ENCODE data around the gene SHROOM3. TPM values are rescaled to one million over a fixed set of nuclear protein-coding genes. Genes with fewer than 3 reads are reported as not detected.

Gene SHROOM3
- not detected for total RNA-seq
- polyA plus RNA-seq (2013, experiment 1 of 2): not detected
- 0.61 TPM for polyA plus RNA-seq (2013, experiment 2 of 2)
- total RNA-seq: 0 to 0.31 (median 0) reads per million in 172 experiments

DNA sequence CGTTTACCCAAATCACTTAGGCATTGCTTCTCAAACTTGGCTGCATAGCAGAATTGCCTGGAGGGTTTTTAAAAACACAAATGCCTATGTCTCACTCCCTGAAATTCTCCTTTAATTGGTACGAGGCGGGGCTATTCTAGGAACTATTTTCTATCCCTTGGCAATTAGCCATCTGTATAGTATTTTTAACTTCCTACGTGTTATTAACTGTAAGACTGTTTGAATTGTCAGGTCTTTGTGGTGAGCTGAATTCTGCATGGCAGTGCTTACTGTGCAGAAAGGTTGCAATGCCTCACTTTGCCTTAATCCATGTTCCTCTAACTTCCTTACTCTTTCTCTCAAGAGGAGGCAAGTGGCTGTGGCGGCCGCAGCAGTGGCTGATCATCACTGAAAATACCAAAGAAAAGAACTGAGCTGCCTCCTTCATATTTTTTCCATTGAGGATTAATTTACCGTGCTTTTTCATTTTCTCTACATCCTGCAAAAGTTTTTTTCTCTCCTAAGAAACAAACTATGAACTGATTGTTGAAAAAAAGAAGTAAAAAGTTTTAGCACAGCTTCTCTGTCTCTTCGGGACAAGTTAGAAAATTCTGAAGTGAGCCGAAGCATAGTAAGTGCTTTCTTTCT is at the start of gene SHROOM3:
Gene SHROOM3 (plus strand): TSS at position 329 of the 627 bp plus-strand sequence. CDS start 824 bp downstream, outside the sequence.
- no peak within 1 kb of the TSS for H3K4me3 ChIP-seq (ENCODE audit: low read length)

DNA sequence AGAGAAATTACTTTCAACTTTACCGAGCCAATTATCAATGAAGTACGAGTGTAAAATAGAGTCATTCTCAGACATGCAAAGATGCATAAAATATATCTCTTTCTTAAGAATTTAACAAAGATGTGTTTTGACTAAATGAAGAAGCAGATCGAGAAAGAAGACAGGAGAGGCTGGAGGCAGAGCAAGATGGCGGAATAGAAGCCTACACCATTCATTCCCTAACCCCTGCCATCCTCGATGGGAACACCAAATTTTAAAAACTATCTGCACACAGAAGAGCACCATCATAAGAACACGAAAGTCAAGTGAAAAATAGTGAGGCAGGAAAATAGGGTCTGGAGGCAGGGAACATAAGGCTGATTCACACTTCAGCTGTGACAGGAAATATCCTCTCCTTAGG is 49.1 kb upstream of the SHROOM3 start:
- H3K36me3 ChIP-seq (ENCODE audit: insufficient read depth, low read length): no peaks in the 10 kb centered on the region
- H3K27me3 ChIP-seq (ENCODE audit: control insufficient read depth in 1 of 2, insufficient read depth in 2 of 2, low read length in 2 of 2): no peaks in the 10 kb centered on the region
- intact Hi-C loops (cut with DNase I, micrococcal nuclease): no loop called here
- ATAC-seq (ENCODE audit: poor library complexity): no peak
- Mint-ChIP-seq H3K4me1 (ENCODE audit: low read depth) (no peaks in the 10 kb centered on the region), H3K4me3 (no peak overlapping the region), H3K27ac (no peak overlapping the region), H3K27me3 (peaks cover 41% of the 10 kb centered on the region), H3K9me3 (peaks cover 13% of the 10 kb centered on the region), H3K36me3 (ENCODE audit: low read depth) (no peaks in the 10 kb centered on the region)
- no peaks in the 10 kb centered on the region for H3K4me1 ChIP-seq (ENCODE audit: insufficient read depth, low read length)
- H3K4me3 ChIP-seq (ENCODE audit: low read length): no peak overlapping the region
- peaks cover 0 to 8% of the 10 kb centered on the region in 2 experiments for H3K9me3 ChIP-seq (ENCODE audit: control insufficient read depth in 1 of 2, insufficient read depth in 1 of 2, low read length in 2 of 2)
- TF ChIP-seq, protein P1, sequence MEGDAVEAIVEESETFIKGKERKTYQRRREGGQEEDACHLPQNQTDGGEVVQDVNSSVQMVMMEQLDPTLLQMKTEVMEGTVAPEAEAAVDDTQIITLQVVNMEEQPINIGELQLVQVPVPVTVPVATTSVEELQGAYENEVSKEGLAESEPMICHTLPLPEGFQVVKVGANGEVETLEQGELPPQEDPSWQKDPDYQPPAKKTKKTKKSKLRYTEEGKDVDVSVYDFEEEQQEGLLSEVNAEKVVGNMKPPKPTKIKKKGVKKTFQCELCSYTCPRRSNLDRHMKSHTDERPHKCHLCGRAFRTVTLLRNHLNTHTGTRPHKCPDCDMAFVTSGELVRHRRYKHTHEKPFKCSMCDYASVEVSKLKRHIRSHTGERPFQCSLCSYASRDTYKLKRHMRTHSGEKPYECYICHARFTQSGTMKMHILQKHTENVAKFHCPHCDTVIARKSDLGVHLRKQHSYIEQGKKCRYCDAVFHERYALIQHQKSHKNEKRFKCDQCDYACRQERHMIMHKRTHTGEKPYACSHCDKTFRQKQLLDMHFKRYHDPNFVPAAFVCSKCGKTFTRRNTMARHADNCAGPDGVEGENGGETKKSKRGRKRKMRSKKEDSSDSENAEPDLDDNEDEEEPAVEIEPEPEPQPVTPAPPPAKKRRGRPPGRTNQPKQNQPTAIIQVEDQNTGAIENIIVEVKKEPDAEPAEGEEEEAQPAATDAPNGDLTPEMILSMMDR (IDR thresholded peaks at IDR 0.05): no peak
- ChIA-PET CTCF (no interaction called here), POLR2A (no interaction called here)
- DNase-seq: no peak
- no peak overlapping the region for H3K27ac ChIP-seq (ENCODE audit: low read depth in 1 of 2, low read length in 2 of 2)

More for the DNA sequence above, at the start of gene SHROOM3:
- Histone ChIP-seq H3K4me1 (ENCODE audit: insufficient read depth, low read length) (peaks cover 3% of the 10 kb centered on the region), H3K9me3 (ENCODE audit: control insufficient read depth in 1 of 2, insufficient read depth in 1 of 2, low read length in 2 of 2) (no peaks in the 10 kb centered on the region), H3K27ac (ENCODE audit: low read depth in 1 of 2, low read length in 2 of 2) (no peak within 1 kb of the TSS), H3K27me3 (ENCODE audit: control insufficient read depth in 1 of 2, insufficient read depth in 2 of 2, low read length in 2 of 2) (peaks cover 2 to 25% of the 10 kb centered on the region in 2 experiments), H3K36me3 (ENCODE audit: insufficient read depth, low read length) (no peaks in the 10 kb centered on the region)
- ATAC-seq (ENCODE audit: poor library complexity) (no peak), DNase-seq (no peak)
- Mint-ChIP-seq H3K36me3 (ENCODE audit: low read depth) (no peaks in the 10 kb centered on the region), H3K9me3 (no peaks in the 10 kb centered on the region), H3K4me3 (no peak within 1 kb of the TSS), H3K4me1 (ENCODE audit: low read depth) (no peaks in the 10 kb centered on the region), H3K27me3 (peaks cover 41% of the 10 kb centered on the region), H3K27ac (no peak within 1 kb of the TSS)
- intact Hi-C loops (cut with DNase I, micrococcal nuclease): loop anchor here (5.0 to 10.0 kb wide), 4 partner anchors 607 to 1000 kb away; no protein-coding TSS in a partner anchor
- POLR2A ChIA-PET: no interaction called here
- CTCF ChIA-PET: no interaction called here
- TF ChIP-seq, protein P1 (IDR thresholded peaks at IDR 0.05): no peak

DNA sequence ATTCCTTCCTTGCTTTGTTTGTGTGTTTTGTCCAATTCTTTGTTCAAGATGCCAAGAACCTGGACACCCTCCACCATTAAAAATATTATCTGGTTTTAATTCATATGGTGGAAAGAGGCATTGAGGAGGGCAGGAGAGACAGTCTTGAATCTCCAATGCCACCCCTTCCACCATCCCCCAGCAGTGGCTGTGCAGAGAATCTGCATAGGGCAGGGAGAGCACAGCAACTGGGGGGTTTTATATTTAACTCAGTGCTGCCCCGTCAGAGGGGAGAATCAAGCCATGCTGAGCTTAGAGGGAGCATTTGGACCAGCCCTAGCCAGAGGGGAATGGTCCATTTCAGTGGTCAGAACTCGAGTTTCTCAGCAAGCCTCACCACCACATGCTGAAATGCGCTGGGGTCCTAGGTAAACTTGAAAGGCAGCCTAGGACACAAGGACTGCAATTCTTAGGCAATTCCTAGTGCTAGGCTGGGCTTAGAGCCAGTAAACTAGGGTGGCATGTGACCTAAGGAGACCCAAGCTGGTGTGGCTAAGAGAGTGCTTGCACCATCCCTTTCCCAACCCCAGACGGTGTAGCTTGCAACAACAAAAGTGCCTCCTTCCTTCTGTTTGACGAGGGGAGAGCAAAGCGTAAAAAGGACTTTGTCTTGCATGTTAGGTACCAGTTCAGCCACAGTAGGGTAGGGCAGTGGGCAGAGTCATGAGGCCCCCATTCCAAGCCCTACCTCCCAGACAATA is 48.3 kb upstream of the SHROOM3 start:
- no peaks in the 10 kb centered on the region for H3K4me1 Mint-ChIP-seq (ENCODE audit: low read depth)

More for the DNA sequence above, 48.3 kb upstream of the SHROOM3 start:
- ChIA-PET CTCF (interaction anchor here (1.4 kb wide), 1 partner anchor 8 kb away, joined by 4 read pairs; no protein-coding TSS in a partner anchor), POLR2A (no interaction called here)
- no peak for DNase-seq
- intact Hi-C loops (cut with DNase I, micrococcal nuclease): no loop called here
- H3K27me3 Mint-ChIP-seq: peaks cover 43% of the 10 kb centered on the region
- H3K36me3 Mint-ChIP-seq (ENCODE audit: low read depth): no peaks in the 10 kb centered on the region
- H3K4me3 Mint-ChIP-seq: no peak overlapping the region
- no peak for ATAC-seq (ENCODE audit: poor library complexity)
- peaks cover 16% of the 10 kb centered on the region for H3K9me3 Mint-ChIP-seq
- Histone ChIP-seq H3K27ac (ENCODE audit: low read depth in 1 of 2, low read length in 2 of 2) (no peak overlapping the region), H3K4me3 (ENCODE audit: low read length) (no peak overlapping the region), H3K36me3 (ENCODE audit: insufficient read depth, low read length) (no peaks in the 10 kb centered on the region), H3K27me3 (ENCODE audit: control insufficient read depth in 1 of 2, insufficient read depth in 2 of 2, low read length in 2 of 2) (no peaks in the 10 kb centered on the region), H3K9me3 (ENCODE audit: control insufficient read depth in 1 of 2, insufficient read depth in 1 of 2, low read length in 2 of 2) (peaks cover 0 to 8% of the 10 kb centered on the region in 2 experiments), H3K4me1 (ENCODE audit: insufficient read depth, low read length) (no peaks in the 10 kb centered on the region)
- TF ChIP-seq, protein P1 (IDR thresholded peaks at IDR 0.05): no peak
- no peak overlapping the region for H3K27ac Mint-ChIP-seq
